DMS79 (cell line): ENCODE measurements around the gene TMEM178A.

Experiments used
- DNase-seq: peaks from one replicate; lab custom pipeline; 2025; lab: John Stamatoyannopoulos, UW

TMEM178A gene

GRCh38 chr2:39743269-39743776, 77.6 kb downstream of the TMEM178A start:
- DNase-seq = no peak

GRCh38 chr2:39755466-39755865, 89.7 kb downstream of the TMEM178A start:
- no peak for DNase-seq

GRCh38 chr2:39757156-39757555, 91.4 kb downstream of the TMEM178A start:
- no peak for DNase-seq

GRCh38 chr2:39762448-39762847, 96.7 kb downstream of the TMEM178A start:
- DNase-seq = no peak
